HEK293 (cell line): ENCODE results near the gene IGSF3.

Experiments
- CTCF ChIA-PET: fragments of 350-600 bp; formaldehyde crosslinking; extraction: SDS; loops from one replicate; lab custom pipeline; 2021; ENCODE audit warnings: antibody characterized with exemption; lab: Yijun Ruan, JAX
- POLR2A ChIA-PET: fragments of 300-600 bp; formaldehyde crosslinking; extraction: SDS; loops from one replicate; lab custom pipeline; 2020; ENCODE audit warnings: antibody characterized with exemption, inconsistent platforms; lab: Yijun Ruan, JAX
- H3K27ac ChIP-seq: fragments of 200-500 bp; sonication (Bioruptor generic); 2 replicates; pipeline ENCODE4 v1.5.1; 2014; ENCODE audit warnings: low read depth, low read length, control low read depth, inconsistent platforms; ENCODE audit errors: extremely low read depth
- H3K36me3 ChIP-seq, 2 experiments: fragments of 200-500 bp in 1 of 2; sonication (Bioruptor generic) in 1 of 2; 1 replicate in 1 of 2; 2 replicates in 1 of 2; pipeline ENCODE4 v1.5.1; 2014 to 2017; ENCODE audit warnings: inconsistent platforms in 2 of 2, low read length in 2 of 2; ENCODE audit not compliant: control insufficient read depth in 2 of 2, insufficient read depth in 1 of 2
- H3K4me1 ChIP-seq: fragments of 200-500 bp; sonication (Bioruptor generic); 2 replicates; pipeline ENCODE4 v1.5.1; 2014; ENCODE audit warnings: mild to moderate bottlenecking, low read length, inconsistent platforms; ENCODE audit not compliant: control insufficient read depth, insufficient read depth
- H3K4me3 ChIP-seq: 2 replicates; pipeline ENCODE4 v1.5.1; 2011; ENCODE audit warnings: low read depth, mild to moderate bottlenecking, control low read depth, low read length, moderate library complexity
- H3K9me3 ChIP-seq: fragments of 200-500 bp; sonication (Bioruptor generic); 2 replicates; pipeline ENCODE4 v1.5.1; 2014; ENCODE audit warnings: low read depth, low read length, inconsistent platforms; ENCODE audit not compliant: control insufficient read depth, insufficient read depth
- ATF2 ChIP-seq: fragments of 450-650 bp; formaldehyde crosslinking; IDR thresholded peaks from 2 replicates; pipeline ENCODE4 v1.5.1; 2016; ENCODE audit warnings: missing biosample characterization, missing genetic modification characterization, low read depth
- BCL11B ChIP-seq: fragments of 450-650 bp; formaldehyde crosslinking; IDR thresholded peaks from 2 replicates; pipeline ENCODE4 v1.5.1; 2016; ENCODE audit warnings: low read depth, missing biosample characterization, missing genetic modification characterization
- KLF16 ChIP-seq: fragments of 450-650 bp; formaldehyde crosslinking; IDR thresholded peaks from 2 replicates; pipeline ENCODE4 v1.5.1; 2017; ENCODE audit warnings: missing biosample characterization, missing genetic modification characterization
- OSR2 ChIP-seq: fragments of 450-650 bp; formaldehyde crosslinking; IDR thresholded peaks from 2 replicates; pipeline ENCODE4 v1.5.1; 2016; ENCODE audit warnings: missing biosample characterization, missing genetic modification characterization
- OVOL3 ChIP-seq: fragments of 450-650 bp; formaldehyde crosslinking; IDR thresholded peaks from 2 replicates; pipeline ENCODE4 v1.5.1; 2016; ENCODE audit warnings: missing biosample characterization, missing genetic modification characterization
- ZFHX2 ChIP-seq: fragments of 450-650 bp; formaldehyde crosslinking; conservative IDR thresholded peaks from 2 replicates; pipeline ENCODE4 v1.5.1; 2016; ENCODE audit warnings: missing biosample characterization, missing genetic modification characterization
- ZFP41 ChIP-seq: fragments of 450-650 bp; formaldehyde crosslinking; IDR thresholded peaks from 2 replicates; pipeline ENCODE4 v1.5.1; 2016; ENCODE audit warnings: missing biosample characterization, missing genetic modification characterization, borderline replicate concordance
- ZFP69B ChIP-seq: fragments of 450-650 bp; formaldehyde crosslinking; IDR thresholded peaks from 2 replicates; pipeline ENCODE4 v1.5.1; 2016; ENCODE audit warnings: missing biosample characterization, missing genetic modification characterization
- ZNF184 ChIP-seq: fragments of 450-650 bp; IDR thresholded peaks from 2 replicates; pipeline ENCODE4 v1.5.1; 2018; ENCODE audit warnings: missing biosample characterization, mild to moderate bottlenecking, missing genetic modification characterization
- ZNF274 ChIP-seq, 2 experiments: fragments of 200-500 bp in 1 of 2; fragments of 450-650 bp in 1 of 2; sonication (Bioruptor generic) in 1 of 2; formaldehyde crosslinking in 1 of 2; IDR thresholded peaks; 2 replicates each; pipeline versions ENCODE4 v1.5.1 to v1.6.1; 2014 to 2016; ENCODE audit warnings: borderline replicate concordance in 1 of 2, inconsistent platforms in 1 of 2, low read length in 1 of 2, missing biosample characterization in 1 of 2, missing genetic modification characterization in 1 of 2
- ZNF311 ChIP-seq: fragments of 450-650 bp; formaldehyde crosslinking; IDR thresholded peaks from 2 replicates; pipeline ENCODE4 v1.5.1; 2017; ENCODE audit warnings: missing biosample characterization, missing genetic modification characterization, borderline replicate concordance
- ZNF354C ChIP-seq: fragments of 450-650 bp; formaldehyde crosslinking; IDR thresholded peaks from 2 replicates; pipeline ENCODE4 v1.5.1; 2016; ENCODE audit warnings: missing biosample characterization, missing genetic modification characterization, low read depth, borderline replicate concordance
- ZNF398 ChIP-seq: fragments of 450-650 bp; formaldehyde crosslinking; IDR thresholded peaks from 2 replicates; pipeline ENCODE4 v1.5.1; 2017; ENCODE audit warnings: missing biosample characterization, missing genetic modification characterization
- ZNF416 ChIP-seq: fragments of 450-650 bp; formaldehyde crosslinking; IDR thresholded peaks from 2 replicates; pipeline ENCODE4 v1.5.1; 2016; ENCODE audit warnings: missing biosample characterization, missing genetic modification characterization
- ZNF423 ChIP-seq: fragments of 450-650 bp; formaldehyde crosslinking; IDR thresholded peaks from 2 replicates; pipeline ENCODE4 v1.5.1; 2016; ENCODE audit warnings: missing biosample characterization, missing genetic modification characterization
- ZNF510 ChIP-seq: fragments of 450-650 bp; formaldehyde crosslinking; IDR thresholded peaks from 2 replicates; pipeline ENCODE4 v1.5.1; 2018; ENCODE audit warnings: mild to moderate bottlenecking, missing genetic modification characterization, missing biosample characterization; ENCODE audit not compliant: insufficient replicate concordance
- ZNF555 ChIP-seq: fragments of 450-650 bp; formaldehyde crosslinking; conservative IDR thresholded peaks from 2 replicates; pipeline ENCODE4 v1.5.1; 2017; ENCODE audit warnings: missing biosample characterization, mild to moderate bottlenecking, missing genetic modification characterization, inconsistent platforms
- ZNF596 ChIP-seq: fragments of 450-650 bp; IDR thresholded peaks from 2 replicates; pipeline ENCODE4 v1.5.0; 2018; ENCODE audit warnings: missing biosample characterization, mild to moderate bottlenecking, missing genetic modification characterization, moderate library complexity
- ZNF629 ChIP-seq: fragments of 450-650 bp; formaldehyde crosslinking; IDR thresholded peaks from 2 replicates; pipeline ENCODE4 v1.5.1; 2017; ENCODE audit warnings: missing biosample characterization, missing genetic modification characterization
- ZNF654 ChIP-seq: fragments of 450-650 bp; formaldehyde crosslinking; IDR thresholded peaks from 2 replicates; pipeline ENCODE4 v1.5.1; 2016; ENCODE audit warnings: low read depth, missing biosample characterization, missing genetic modification characterization

IGSF3 gene

GRCh38 chr1:116684575-116684974, 17.0 kb upstream of the IGSF3 start:
- no peaks in the 10 kb centered on the region for H3K36me3 ChIP-seq
- no peaks in the 10 kb centered on the region for H3K4me1 ChIP-seq
- TF ChIP-seq ZFP69B (tag by site-specific recombination), result no peak
- no peak for TF ChIP-seq ZNF416 (tag by site-specific recombination)
- no peak for TF ChIP-seq ZNF354C (tag by site-specific recombination)
- no peak for TF ChIP-seq ZNF510 (tag by site-specific recombination)
- TF ChIP-seq ZNF311 (tag by site-specific recombination), result no peak
- no peak for TF ChIP-seq KLF16
- no peak for TF ChIP-seq ZNF555 (tag by site-specific recombination)
- TF ChIP-seq, all 188 proteins: peak for 0
- H3K27ac ChIP-seq, result no peak overlapping the region
- ChIA-PET POLR2A (no interaction called here), CTCF (interaction anchor here (2.9 kb wide), 1 partner anchor 12 kb away, joined by 17 read pairs; no protein-coding TSS in a partner anchor)
- no peak overlapping the region for H3K4me3 ChIP-seq
- H3K9me3 ChIP-seq, result no peaks in the 10 kb centered on the region

- Histone ChIP-seq H3K27ac (no peak overlapping the region), H3K4me1 (no peaks in the 10 kb centered on the region), H3K36me3 (no peaks in the 10 kb centered on the region), H3K4me3 (no peak overlapping the region), H3K9me3 (no peaks in the 10 kb centered on the region)
- POLR2A ChIA-PET, result no interaction called here
- TF ChIP-seq OVOL3 (tag by site-specific recombination), result no peak
- TF ChIP-seq ZNF398 (tag by site-specific recombination), result no peak
- CTCF ChIA-PET, result interaction anchor here (1.1 to 1.5 kb wide), 2 partner anchors 10 to 108 kb away, joined by 3 to 8 read pairs; no protein-coding TSS in a partner anchor
Measured at GRCh38 chr1:116682641-116683221, 15.2 kb upstream of the IGSF3 start.

- TF ChIP-seq ZFHX2 (tag by site-specific recombination) (no peak), ZFP41 (tag by site-specific recombination) (no peak), ZNF423 (no peak), ZNF184 (tag by site-specific recombination) (no peak), ZNF654 (no peak), ZNF274 (IDR thresholded peaks at IDR 0.05; ENCODE audit: low read length) (no peak), ZNF274 (tag by site-specific recombination; IDR thresholded peaks at IDR 0.05; ENCODE audit: borderline replicate concordance) (no peak), BCL11B (tag by site-specific recombination) (no peak), ZNF629 (no peak), ATF2 (tag by site-specific recombination) (no peak), OSR2 (tag by site-specific recombination) (no peak), ZNF596 (tag by site-specific recombination) (no peak)
- Histone ChIP-seq H3K36me3 (no peaks in the 10 kb centered on the region), H3K4me3 (no peak overlapping the region), H3K27ac (no peak overlapping the region), H3K9me3 (no peaks in the 10 kb centered on the region), H3K4me1 (no peaks in the 10 kb centered on the region)
- ChIA-PET CTCF (interaction anchor here (1.1 kb wide), 1 partner anchor 9 kb away, joined by 5 read pairs; no protein-coding TSS in a partner anchor), POLR2A (no interaction called here)
Measured at GRCh38 chr1:116681343-116681899, 13.9 kb upstream of the IGSF3 start.
